GM10248 (cell line): ENCODE measurements around the gene ARHGAP22.

Source experiments
- CTCF ChIA-PET: fragments of 300-600 bp; sonication (Branson Sonifier 250); formaldehyde crosslinking; extraction: SDS; loops from one replicate; lab custom pipeline; 2021; ENCODE audit warnings: antibody characterized with exemption; lab: Yijun Ruan, JAX
- POLR2A ChIA-PET: fragments of 350-650 bp; sonication (Branson Sonifier 250); formaldehyde crosslinking; extraction: SDS; loops from one replicate; lab custom pipeline; 2020; ENCODE audit warnings: antibody characterized with exemption; lab: Yijun Ruan, JAX
- DNase-seq: peaks from one replicate; pipeline ENCODE4 v3.0.0; 2012; ENCODE audit errors: extremely low spot score
- TF ChIP-seq, protein P1 (sequence below): IDR thresholded peaks from 2 replicates; pipeline ENCODE4 v1.5.1; 2012; ENCODE audit warnings: mild to moderate bottlenecking, low read depth; ENCODE audit errors: extremely low read depth, missing control alignments, control extremely low read depth

The ARHGAP22 gene

DNA sequence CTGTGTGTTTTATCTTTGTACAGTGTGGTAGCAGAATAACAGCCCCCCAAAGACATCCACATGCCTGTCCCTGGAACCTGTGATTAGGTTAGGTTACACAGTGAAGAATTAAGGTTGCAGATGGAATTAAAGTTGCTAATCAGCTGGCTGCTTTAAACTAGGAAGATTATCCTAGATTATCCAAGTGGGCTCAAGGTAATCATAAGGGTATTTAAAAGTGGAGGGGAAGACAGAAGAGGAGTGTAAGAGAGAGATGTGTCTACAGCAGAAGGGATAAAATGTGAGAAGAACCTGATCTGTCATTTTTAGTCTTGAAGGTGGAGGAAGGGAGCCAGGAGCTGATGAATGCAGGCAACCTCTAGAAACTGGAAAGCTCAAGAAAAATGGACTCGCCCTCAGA, 117.6 kb downstream of the ARHGAP22 start:
- DNase-seq = no peak
- ChIA-PET CTCF (interaction anchor here (0.9 to 1.6 kb wide), 4 partner anchors 8 to 85 kb away, joined by 3 to 4 read pairs (median 3); no protein-coding TSS in a partner anchor), POLR2A (no interaction called here)
- TF ChIP-seq, protein P1, sequence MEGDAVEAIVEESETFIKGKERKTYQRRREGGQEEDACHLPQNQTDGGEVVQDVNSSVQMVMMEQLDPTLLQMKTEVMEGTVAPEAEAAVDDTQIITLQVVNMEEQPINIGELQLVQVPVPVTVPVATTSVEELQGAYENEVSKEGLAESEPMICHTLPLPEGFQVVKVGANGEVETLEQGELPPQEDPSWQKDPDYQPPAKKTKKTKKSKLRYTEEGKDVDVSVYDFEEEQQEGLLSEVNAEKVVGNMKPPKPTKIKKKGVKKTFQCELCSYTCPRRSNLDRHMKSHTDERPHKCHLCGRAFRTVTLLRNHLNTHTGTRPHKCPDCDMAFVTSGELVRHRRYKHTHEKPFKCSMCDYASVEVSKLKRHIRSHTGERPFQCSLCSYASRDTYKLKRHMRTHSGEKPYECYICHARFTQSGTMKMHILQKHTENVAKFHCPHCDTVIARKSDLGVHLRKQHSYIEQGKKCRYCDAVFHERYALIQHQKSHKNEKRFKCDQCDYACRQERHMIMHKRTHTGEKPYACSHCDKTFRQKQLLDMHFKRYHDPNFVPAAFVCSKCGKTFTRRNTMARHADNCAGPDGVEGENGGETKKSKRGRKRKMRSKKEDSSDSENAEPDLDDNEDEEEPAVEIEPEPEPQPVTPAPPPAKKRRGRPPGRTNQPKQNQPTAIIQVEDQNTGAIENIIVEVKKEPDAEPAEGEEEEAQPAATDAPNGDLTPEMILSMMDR = no peak

DNA sequence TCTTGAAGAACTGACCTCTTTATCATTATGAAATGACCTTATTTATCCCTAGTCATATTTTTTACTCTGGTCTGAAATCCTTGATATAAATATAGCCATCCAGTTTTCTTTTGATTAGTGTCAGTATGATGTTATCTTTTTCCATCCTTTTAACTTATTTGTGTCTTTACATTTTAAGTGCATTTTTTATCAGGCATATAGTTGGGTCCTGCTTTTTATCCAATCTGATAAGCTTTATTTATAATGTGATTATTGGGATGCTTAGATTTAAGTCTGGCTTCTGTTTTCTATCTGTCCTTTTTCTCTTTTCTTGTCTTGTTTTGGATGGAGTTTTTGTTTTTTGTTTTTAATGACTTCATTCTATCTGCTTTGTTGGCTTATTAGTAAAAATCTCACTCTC, 119.2 kb downstream of the ARHGAP22 start:
- CTCF ChIA-PET = no interaction called here
- POLR2A ChIA-PET = no interaction called here
- TF ChIP-seq, protein P1 = no peak
- no peak for DNase-seq

DNA sequence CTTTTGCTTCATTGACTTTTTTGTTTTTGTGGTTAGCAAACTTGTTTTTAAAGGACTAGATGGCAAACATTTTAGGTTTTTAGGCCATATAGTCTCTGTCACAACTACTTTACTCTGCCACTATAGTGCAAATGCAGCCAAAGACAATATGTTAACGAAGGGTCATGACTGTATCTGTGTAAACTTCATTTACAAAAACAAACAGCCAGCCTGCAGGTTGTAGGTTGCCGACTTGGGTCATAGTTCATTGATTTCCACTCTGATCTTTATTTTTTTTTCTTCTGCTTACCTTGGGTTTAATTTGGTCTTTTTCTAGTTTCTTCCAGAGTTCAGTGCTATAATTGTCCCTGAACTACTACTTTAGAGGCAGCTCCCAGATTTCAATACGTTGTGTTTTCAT, 120.0 kb downstream of the ARHGAP22 start:
- TF ChIP-seq, protein P1 = no peak
- ChIA-PET POLR2A (no interaction called here), CTCF (interaction anchor here (1.4 kb wide), 1 partner anchor 15 kb away, joined by 3 read pairs; no protein-coding TSS in a partner anchor)
- DNase-seq = no peak

DNA sequence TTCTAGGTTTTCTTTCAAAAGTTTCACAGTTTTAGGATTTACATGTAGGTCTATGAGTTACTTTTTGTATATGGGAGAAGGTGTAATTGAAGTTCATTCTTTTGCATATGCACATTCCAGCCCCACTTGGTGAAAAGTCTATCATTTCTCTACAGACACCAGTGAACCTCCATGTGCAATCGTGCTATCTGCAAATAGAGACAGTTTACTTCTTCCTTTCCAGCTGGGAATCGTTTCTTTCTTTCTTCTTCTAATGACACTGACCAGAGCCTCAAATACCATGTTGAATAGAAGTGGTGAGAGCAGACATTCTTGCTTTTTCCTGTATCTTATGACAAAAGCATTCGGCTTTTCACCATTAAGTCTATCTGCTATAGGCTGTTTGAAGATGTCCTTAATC, 122.7 kb downstream of the ARHGAP22 start:
- DNase-seq = no peak
- ChIA-PET CTCF (interaction anchor here (1.5 kb wide), 1 partner anchor 12 kb away, joined by 5 read pairs; no protein-coding TSS in a partner anchor), POLR2A (no interaction called here)
- TF ChIP-seq, protein P1 = no peak

DNA sequence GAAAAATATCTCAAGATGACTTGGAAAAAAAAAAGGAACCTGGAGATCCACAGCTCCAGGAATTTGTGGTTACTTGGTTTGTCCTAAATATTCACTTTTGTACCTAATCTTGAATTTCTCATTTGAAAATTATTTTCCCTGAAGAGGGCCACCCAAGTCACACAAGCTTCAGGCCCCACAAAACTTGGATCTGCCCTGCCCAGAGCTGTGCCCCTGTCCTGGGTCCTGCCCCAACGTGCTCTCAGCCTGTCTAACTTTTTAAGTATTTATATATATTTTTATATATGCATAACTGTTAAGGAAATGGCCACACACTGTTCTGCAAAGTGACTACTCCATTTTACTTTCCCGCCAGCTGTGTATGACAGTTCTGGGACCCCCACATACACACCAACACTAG, 123.5 kb downstream of the ARHGAP22 start:
- ChIA-PET POLR2A (no interaction called here), CTCF (interaction anchor here (1.5 kb wide), 1 partner anchor 13 kb away, joined by 5 read pairs; no protein-coding TSS in a partner anchor)
- TF ChIP-seq, protein P1 = no peak
- no peak for DNase-seq

DNA sequence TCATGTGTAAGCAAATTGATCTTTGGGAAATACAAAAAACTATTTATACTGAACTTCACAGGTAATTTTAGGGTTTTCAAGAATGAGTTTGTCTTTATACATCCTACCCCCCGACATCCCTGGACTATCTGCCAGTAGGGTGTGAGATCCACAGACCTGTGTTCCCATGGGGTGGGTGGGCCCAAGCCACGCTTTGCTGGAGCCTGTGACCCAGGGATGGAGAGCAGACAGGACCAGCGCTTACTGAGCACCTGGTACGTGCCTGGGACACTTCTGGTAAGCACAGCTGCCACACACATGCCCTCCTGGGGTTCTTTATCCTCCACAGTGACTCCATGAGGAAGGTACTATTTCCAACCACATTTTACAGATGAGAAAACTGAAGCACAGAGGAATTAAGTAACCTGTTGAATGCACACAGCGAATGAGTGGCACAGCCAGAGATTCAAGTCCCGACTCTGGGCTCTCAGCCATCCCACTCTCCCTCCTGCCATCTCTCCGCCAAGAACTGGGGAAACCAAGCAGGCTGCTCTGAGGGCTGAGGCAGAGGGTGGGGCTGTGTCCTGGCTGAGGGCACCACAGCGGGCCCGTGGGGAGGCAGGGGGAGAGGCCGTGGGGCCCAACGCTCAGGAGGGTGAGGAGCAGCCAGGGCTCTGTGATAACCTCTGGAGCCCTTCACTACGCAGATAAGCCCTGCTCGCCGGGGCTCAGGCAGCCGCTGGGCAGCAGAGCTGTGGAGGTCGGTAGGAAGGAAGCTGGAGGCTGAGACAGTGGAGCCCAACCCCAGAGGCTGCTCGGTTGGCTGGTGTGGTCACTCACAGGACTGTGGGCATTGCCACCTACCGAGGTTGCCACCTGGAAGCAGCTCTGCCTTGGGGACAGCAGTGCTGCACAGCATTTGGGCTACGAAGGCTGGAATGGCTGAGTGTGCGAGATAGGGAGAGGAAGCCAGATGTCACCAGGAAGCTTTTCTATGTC, 124.2 kb downstream of the ARHGAP22 start:
- TF ChIP-seq, protein P1 = no peak
- CTCF ChIA-PET = interaction anchor here (1.5 kb wide), 1 partner anchor 13 kb away, joined by 5 read pairs; no protein-coding TSS in a partner anchor

More for the DNA sequence above, 124.2 kb downstream of the ARHGAP22 start:
- DNase-seq = no peak
- POLR2A ChIA-PET = no interaction called here
